Measurements from ENCODE around the gene GLUD1.
"Not testable (repeated sequence)": the region's sequence is repeated elsewhere in the genome, so short reads cannot be mapped to it uniquely, and the experiment has no call there.

Gene GLUD1

DNA sequence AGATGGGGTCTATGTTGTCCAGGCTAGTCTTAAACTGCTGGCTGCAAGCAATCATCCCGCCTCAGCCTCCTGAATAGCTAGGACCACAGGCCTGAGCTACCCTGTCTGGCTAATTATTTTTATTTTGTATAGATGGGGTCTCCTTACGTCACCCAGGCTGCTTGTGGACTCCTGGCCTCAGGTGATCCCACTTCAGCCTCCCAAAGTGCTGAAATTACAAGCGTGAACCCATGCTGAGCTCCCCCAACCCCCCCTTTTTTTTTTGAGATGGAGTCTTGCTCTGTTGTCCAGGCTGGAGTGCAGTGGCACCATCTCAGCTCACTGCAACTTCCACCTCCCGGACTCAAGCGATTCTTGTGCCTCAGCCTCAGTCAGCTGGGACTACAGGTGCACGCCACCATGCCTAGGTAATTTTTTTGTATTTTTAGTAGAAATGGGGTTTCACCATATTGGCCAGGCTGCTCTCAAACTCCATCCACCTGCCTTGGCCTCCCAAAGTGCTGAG is 49.2 kb downstream of the GLUD1 start:
- DNase-seq (ENCODE audit: low spot score) = no peak

DNA sequence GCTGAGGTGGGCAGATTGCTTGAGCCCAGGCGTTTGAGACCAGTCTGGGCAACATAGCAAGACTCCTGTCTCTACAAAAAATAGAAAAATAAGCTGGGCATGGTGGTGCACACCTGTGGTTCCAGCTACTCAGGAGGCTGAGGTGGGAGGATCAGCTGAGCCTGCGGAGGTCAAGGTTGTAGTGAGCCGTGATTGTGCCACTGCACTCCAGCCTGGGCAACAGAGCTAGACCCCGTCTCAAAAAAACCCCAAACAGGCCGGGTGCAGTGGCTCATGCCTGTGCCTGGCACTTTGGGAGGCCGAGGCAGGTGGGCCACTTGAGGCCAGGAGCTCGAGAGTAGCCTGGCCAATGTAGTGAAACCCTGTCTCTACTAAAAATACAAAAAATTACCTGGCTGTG is 51.1 kb downstream of the GLUD1 start:
- not testable (repeated sequence) for DNase-seq (ENCODE audit: low spot score)

DNA sequence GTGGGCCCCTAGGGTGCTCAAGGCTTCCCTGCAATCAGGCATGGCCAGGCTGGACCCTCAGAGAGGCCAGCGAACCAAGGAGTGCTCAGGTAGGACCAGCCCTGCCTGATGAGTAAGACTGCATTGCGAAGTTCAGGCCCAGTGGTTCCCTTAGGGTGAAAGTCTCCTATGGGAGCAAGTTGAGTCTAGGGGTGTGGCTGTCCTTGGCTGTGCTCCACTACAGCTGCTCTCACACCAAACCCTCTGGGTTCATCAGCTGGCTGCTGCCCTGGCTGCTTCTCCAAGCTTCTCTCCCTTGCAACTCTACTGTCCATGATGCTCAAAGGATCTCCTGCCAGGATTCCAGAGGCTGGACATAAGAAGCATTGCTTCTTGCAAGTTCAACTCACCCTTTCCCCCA is 55.9 kb downstream of the GLUD1 start:
- no peak for DNase-seq (ENCODE audit: low spot score)

DNA sequence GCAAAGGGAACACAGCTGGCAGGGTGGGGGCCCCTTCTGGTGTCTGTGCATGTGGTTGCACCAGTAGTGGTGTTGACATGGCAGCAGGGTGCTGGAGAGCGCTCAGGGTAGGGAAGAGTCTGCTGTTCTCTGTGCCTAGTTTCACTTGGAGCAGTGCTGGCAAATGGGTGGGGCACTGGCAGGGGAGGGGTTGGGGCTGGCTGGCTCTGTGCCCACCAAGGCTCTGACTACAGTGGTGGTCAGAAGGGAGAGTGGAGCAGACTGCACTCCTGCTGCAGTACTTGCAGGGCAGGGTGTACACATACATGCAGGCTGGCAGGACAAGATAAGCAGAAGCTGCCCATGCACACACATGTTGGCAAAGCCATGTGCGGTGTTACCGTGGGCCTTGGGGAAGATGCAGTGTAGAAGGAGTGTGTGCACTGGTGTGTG is 56.3 kb downstream of the GLUD1 start:
- no peak for DNase-seq (ENCODE audit: low spot score)

DNA sequence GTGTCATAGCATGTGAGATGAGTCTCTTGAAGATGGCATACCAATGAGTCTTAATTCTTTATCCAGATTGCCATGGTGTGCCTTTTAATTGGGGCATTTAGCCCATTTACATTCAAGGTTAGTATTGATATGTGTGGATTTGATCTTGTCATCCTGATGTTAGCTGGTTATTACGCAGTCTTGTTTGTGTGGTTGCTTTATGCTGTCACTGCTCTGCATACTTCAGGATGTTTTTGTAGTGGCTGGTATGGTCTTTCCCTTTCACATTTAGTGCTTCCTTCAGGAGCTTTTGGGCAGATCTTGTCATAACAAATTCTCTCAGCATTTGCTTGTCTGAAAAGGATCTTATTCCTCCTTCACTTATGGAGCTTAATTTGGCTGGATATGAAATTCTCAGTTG is 58.0 kb downstream of the GLUD1 start:
- no peak for DNase-seq (ENCODE audit: low spot score)

DNA sequence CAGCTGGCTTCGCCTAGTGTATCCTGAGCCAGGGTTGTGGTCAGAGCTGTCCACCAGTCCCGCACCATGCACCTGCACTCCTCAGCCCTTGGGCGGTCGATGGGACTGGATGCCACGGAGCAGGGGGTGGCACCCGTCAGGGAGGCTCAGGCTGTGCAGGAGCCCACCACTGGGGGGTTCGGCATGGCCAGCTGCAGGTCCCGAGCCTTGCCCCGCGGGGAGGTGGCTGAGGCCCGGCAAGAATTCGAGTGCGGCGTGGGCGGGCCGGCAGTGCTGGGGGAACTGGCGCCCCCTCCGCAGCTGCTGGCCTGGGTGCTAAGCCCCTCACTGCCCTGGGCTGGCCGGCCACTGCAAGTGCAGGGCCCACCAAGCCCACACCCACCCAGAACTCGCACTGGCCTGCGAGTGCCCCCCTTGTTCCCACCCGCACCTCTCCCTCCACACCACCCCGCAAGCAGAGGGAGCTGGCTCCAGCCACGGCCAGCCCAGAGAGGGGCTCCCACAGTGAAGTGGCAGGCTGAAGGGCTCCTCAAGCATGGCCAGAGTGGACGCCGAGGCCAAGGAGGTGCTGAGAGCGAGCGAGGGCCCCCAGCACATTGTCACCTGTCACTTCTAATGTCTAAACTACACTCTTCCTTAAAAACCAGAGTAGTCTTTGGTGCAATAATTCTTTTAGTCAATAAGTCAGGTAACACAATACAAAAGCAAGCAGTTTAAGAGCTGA is 63.6 kb downstream of the GLUD1 start:
- DNase-seq (ENCODE audit: low spot score) = no peak

DNA sequence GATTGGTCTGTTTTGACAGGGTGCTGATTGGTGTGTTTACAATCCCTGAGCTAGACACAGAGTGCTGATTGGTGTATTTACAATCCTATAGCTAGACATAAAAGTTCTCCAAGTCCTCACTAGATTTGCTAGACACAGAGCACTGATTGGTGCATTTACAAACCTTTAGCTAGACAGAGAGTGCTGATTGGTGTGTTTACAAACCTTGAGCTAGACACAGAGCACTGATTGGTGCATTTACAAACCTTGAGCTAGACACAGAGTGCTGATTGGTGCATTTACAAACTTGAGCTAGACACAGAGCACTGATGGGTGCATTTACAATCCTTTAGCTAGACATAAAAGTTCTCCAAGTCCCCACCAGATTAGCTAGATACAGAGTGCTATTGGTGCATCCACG is 64.2 kb downstream of the GLUD1 start:
- DNase-seq (ENCODE audit: low spot score) = not testable (repeated sequence)

DNA sequence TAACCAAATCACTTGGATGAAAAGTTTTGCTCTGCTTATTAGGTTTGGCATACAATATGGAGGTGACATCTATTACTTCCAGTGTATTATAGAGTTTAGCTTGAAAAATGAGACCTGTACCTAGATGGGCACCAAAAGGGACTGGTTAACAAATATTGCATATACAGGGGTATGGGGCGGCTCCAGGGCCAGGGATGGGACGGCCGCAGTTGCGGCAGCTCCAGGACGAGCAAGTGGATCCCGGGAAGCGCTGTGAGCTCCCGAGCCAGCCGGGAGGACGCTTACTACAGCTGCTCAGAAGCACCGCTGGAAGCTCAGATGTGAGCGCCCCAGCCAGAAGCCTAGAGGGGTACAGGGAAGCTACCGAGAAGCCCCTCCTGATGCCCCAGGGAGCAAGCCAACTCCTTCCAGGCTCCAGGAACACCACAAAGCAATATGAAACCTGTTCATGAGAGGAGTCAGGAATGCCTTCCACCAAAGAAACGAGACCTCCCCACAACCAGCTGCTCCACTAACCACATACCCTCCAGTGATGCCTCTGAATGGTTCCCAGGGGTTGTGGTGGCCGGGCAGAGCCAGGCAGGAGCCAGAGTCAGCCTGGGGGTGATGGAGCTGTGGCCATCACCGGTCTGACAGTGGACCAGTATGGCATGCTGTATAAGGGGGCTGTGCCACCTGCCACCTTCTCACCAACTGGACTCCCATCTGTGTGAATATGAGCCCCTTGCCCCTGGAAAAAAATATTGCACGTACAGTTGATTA is 67.7 kb downstream of the GLUD1 start:
- DNase-seq (ENCODE audit: low spot score) = not testable (repeated sequence)

DNA sequence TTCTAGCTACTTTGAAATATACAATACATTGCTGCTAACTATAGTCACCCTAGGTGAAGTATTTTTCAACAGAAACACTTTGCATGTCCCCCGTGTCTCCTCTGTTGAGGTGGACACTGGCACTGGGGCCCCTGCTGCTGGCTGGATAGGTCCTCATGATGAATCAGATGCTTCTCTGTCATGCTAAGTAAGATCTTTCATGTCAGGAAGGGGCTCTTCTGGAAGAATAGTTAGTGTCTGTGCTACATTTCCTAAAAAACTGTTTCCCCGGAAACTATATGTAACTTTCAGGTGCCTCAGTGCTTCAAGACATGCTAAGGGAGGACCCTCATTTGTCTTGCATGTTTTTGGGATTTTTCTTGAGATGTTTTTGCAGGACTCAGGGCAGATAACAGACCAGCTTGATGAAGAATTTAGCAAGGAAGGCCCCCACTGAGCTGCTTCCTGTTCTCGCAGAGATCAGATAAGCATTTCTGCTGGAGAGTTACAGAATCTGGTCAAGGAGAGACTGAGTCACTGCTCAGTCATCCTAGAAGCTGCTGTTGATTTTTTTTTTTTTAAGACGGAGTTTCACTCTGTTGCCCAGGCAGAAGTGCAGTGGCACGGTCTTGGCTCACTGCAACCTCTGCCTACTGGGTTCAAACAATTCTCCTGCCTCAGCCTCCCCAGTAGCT is 69.2 kb downstream of the GLUD1 start:
- not testable (repeated sequence) for DNase-seq (ENCODE audit: low spot score)

DNA sequence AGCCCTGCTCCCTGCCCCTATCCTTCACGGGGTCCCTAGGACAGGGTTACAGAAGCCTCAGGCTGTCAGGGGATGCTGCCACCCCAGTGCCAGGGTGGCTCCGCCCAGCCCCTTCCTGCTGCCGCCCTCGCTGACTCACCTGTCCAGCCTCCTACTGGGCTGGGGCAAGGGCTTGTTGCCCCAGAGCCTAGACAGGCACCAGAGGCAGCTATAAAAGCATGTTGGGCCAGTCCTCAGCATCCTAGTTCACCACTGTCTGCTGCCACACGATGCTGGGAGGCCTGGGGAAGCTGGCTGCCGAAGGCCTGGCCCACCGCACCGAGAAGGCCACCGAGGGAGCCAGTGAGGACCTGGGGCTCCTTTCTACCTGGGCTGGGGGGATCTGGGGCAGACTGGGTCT is 74.6 kb downstream of the GLUD1 start, which contains the start of gene FAM25A:
Gene FAM25A, plus strand, starts transcription at position 239 of the 400 bp plus-strand sequence. Its CDS starts 31 bp downstream, at position 270.
- DNase-seq (ENCODE audit: low spot score) = not testable (repeated sequence)

DNA sequence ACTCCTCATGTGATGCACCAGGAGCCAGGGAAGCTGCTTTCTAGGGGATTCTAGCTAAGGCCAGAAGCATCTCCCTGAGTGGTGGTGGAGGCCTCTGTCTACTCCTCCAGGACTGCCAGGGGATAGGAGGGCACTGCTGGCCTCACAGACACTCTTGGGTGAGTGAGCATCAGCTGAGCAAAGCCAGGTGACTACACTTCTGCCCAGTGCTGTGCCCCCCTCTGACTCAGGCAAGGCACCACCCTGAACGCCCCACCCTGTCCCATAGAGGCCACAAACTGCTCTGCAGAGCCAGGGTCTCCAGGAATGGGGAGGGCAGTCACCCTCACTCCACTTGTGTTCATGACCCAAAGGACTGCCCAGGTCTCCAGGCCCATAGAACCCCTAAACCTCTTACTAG is 75.1 kb downstream of the GLUD1 start:
- DNase-seq (ENCODE audit: low spot score) = not testable (repeated sequence)

DNA sequence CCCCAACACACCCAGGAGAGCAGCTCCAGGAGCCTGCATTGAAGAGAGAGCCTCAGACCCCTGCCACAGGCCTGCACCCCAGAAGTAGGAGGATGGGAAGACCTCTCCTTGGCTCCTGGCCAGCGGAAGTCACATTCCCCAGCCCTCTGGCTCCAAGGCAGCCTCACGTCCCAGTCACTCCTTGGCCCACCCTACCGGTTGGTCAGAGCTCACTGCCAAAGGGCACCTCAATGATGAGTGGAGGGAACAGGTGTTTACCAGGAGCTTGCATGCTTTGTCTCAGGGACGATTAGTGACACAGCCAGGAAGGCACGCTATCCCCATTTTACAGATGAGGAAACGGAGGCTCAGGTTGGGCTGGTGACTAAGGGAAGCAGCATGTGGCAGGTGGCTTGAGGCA is 75.6 kb downstream of the GLUD1 start:
- not testable (repeated sequence) for DNase-seq (ENCODE audit: low spot score)

DNA sequence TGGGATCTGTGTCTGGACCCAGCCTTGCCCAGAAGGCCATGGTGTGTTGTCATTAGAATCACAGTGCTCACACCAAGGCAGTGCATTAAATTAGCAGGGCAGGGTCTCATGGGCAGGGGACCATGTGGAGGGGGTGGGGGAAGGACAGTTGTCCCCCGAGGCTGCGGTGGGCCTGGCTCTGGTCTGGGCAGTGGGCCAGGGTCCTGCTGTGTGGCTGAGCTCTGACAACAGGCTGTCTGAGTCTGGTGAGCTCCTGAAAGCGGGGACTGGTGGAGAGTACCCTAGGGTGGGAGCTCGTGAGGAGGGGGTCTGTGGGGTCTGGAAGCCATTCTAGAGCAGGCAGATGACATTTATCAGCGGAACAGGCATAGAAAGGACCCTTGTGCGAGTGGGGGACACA is 76.5 kb downstream of the GLUD1 start:
- DNase-seq (ENCODE audit: low spot score) = not testable (repeated sequence)

DNA sequence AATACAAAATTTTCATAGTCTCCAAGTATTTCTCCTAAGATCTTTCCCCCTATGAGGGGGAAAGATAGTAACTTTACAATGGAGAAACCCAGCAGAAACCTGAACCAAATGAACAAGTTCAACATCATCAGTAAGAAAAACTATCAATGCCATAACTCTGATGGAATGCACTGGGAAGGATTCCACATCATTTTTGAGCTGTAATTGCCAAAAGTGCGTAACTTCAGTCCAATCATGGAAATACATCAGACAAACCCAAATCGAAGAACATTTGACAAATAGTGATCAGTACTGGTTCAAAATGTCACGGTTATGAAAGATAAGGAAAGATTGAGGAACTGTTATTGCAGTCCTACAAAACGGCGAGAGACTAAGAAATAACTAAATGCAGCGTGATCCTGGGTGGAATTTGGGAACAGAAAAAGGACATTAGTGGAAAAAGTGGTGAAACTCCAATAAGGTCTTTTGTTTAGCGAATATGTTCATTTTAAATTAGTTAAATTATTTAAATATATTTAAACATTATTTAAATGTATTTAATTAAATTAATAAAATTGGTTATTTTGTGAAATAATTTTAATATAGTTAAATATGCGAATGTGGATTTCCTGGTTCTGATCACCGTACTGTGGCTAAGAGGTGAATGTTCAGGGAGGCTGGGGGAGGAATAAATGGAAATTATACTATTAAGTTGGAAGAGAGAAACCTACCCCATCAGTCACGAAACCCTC is 79.5 kb downstream of the GLUD1 start:
- DNase-seq (ENCODE audit: low spot score) = not testable (repeated sequence)

DNA sequence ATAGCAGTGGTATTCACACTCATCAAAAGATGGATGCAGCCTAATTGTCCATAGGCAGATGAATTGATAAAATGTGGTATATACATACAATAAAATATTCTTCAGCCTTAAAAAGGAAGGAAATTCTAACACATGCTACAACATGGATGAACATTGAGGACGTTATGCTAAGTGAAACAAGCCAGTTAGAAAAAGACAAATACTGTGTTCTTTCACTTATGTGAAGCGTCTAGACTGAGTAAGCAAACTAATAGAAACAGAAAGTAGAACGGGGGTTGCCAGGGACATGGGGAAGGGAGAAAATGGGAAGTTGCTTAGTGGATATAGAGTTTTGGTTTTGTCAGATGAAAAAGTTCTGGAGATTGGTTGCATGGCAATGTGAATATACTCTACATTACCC is 81.1 kb downstream of the GLUD1 start:
- not testable (repeated sequence) for DNase-seq (ENCODE audit: low spot score)

DNA sequence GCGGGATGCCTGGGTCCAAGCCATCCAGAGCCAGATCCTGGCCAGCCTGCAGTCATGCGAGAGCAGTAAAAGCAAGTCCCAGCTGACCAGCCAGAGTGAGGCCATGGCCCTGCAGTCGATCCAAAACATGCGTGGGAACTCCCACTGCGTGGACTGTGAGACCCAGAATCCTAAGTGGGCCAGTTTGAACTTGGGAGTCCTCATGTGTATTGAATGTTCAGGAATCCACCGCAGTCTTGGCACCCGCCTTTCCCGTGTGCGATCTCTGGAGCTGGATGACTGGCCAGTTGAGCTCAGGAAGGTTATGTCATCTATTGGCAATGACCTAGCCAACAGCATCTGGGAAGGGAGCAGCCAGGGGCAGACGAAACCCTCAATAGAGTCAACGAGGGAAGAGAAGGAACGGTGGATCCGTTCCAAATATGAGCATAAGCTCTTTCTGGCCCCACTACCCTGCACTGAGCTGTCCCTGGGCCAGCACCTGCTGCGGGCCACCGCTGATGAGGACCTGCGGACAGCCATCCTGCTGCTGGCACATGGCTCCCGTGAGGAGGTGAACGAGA is 85.4 kb downstream of the GLUD1 start:
- DNase-seq (ENCODE audit: low spot score) = not testable (repeated sequence)

DNA sequence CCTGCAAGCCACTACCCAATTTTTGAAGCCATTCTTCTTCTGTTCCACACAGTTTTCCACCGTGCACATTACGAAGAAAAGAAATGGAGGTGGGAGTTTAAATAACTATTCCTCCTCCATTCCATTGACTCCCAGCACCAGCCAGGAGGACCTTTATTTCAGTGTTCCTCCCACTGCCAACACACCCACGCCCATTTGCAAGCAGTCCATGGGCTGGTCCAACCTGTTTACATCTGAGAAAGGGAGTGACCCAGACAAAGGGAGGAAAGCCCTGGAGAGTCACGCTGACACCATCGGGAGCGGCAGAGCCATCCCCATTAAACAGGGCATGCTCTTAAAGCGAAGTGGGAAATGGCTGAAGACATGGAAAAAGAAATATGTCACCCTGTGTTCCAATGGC is 86.3 kb downstream of the GLUD1 start:
- DNase-seq (ENCODE audit: low spot score) = not testable (repeated sequence)

DNA sequence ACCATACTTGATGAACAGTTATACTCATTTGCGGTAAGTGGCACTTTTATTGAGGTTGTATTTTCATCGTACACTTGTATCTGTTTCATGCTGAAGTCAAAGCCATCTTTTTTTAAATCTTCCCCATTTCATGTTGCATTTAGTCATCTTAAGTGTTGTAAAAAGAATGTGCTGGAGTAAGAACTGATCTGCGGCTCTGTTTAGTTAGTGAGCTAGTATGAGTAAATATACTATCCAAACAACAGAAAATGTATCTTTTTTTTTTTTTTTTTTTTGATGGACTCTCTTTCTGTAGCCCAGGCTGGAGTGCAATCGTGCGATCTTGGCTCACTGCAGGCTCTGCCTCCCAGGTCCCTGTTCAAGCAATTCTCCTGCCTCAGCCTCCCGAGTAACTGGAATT is 87.0 kb downstream of the GLUD1 start:
- DNase-seq (ENCODE audit: low spot score) = not testable (repeated sequence)

DNA sequence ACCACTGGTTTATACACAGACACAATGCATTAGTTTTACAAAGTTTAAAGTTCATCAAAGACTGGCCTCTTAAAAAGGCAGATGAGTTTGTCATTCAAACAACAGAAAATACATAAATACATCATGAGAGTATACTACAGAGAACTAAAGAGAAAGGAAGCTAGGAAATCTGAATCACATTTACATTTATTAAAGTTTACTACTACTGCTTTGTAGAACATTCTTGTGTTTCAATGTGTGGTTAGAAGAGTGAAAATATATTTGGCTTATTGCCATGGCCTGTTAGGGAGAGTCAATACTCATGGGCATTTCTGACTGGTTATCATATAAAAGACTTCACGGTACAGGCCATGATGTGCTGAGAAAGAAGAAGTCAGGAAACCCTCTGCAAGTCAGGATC is 87.5 kb downstream of the GLUD1 start:
- not testable (repeated sequence) for DNase-seq (ENCODE audit: low spot score)

DNA sequence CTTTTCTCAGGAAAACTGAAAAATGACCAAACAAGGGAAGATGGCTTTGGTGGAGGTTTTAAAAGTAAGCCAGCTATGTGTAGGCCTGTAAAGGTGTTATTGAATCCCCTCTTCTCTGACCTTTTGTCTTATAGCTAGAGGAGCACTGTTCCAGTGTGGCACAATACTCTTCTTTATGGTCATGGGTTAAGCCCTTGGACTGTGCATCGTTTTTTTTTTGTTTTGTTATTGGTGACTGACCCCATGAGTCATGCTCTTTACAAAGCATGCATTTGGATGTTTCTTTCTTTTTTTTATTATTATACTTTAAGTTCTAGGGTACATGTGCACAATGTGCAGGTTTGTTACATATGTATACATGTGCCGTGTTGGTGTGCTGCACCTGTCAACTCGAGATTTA is 94.2 kb downstream of the GLUD1 start:
- DNase-seq (ENCODE audit: low spot score) = no peak
